SK-N-MC (cell line): ENCODE data around the gene TMEM270.

Source experiments
- DNase-seq: peaks from one replicate; pipeline ENCODE4 v3.0.0-alpha.2; 2011; ENCODE audit warnings: low read depth, low spot score
- H3K27ac ChIP-seq: fragments of 200-600 bp; sonication (generic); 2 replicates; pipeline ENCODE4 v1.5.1; 2016; ENCODE audit warnings: mixed run types
- H3K36me3 ChIP-seq: fragments of 200-600 bp; sonication (generic); 2 replicates; pipeline ENCODE4 v1.6.1; 2017; ENCODE audit warnings: antibody characterized with exemption, low read length, mixed read lengths; ENCODE audit not compliant: insufficient read depth
- H3K4me3 ChIP-seq: fragments of 200-600 bp; sonication (generic); 2 replicates; pipeline ENCODE4 v1.5.1; 2016
- H3K9ac ChIP-seq: fragments of 200-600 bp; sonication (generic); 2 replicates; pipeline ENCODE4 v1.8.0; 2017; ENCODE audit warnings: mixed run types, mixed read lengths; ENCODE audit not compliant: insufficient read length
- H3K9me3 ChIP-seq: fragments of 200-600 bp; sonication (generic); 2 replicates; pipeline ENCODE4 v1.6.1; 2017; ENCODE audit warnings: low read depth, mild to moderate bottlenecking, antibody characterized with exemption, low read length, moderate library complexity, mixed read lengths
- EZH2 ChIP-seq: fragments of 200-600 bp; sonication (generic); IDR thresholded peaks from one replicate; pipeline ENCODE4 v1.6.1; 2017; ENCODE audit warnings: antibody characterized with exemption
- FOXP2 ChIP-seq: optimal IDR thresholded peaks from 2 replicates; pipeline ENCODE3; 2011; ENCODE audit warnings: mild to moderate bottlenecking, moderate library complexity; ENCODE audit not compliant: insufficient read depth; ENCODE audit errors: extremely low read length, control extremely low read depth
- POLR2AphosphoS5 ChIP-seq: IDR thresholded peaks from 2 replicates; pipeline ENCODE4 v1.6.1; 2012; ENCODE audit warnings: mild to moderate bottlenecking, low read depth, low read length, borderline replicate concordance

TMEM270 gene

GRCh38 chr7:73865738-73866445 lies 4.9 kb downstream of the TMEM270 start:
- H3K27ac ChIP-seq, result no peak overlapping the region
- H3K9ac ChIP-seq, result no peak overlapping the region
- no peak for DNase-seq

DNA sequence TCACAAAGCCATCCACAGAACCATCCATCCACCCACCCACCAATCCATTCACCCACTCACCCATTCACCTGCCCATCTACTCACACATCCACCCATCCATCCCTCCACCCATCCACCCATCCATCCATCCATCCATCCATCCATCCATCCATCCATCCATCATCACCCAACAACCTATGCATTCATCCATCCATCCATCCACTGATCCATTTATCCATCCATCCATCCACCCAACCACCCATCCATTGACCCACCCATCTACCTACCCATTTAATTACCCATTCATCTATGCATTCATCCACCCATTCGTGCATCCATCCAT lies 5.4 kb downstream of the TMEM270 start:
- Histone ChIP-seq H3K4me3 (no peak overlapping the region), H3K9ac (no peak overlapping the region), H3K27ac (no peak overlapping the region), H3K36me3 (no peaks in the 10 kb centered on the region), H3K9me3 (no peaks in the 10 kb centered on the region)
- DNase-seq, result no peak
- TF ChIP-seq POLR2AphosphoS5, result no peak
- no peak for TF ChIP-seq EZH2
- no peak for TF ChIP-seq FOXP2

More at GRCh38 chr7:73865738-73866445, 4.9 kb downstream of the TMEM270 start:
- TF ChIP-seq POLR2AphosphoS5, result no peak
- no peak for TF ChIP-seq FOXP2
- TF ChIP-seq EZH2, result no peak
- H3K4me3 ChIP-seq, result no peak overlapping the region
- H3K9me3 ChIP-seq, result no peaks in the 10 kb centered on the region
- no peaks in the 10 kb centered on the region for H3K36me3 ChIP-seq

DNA sequence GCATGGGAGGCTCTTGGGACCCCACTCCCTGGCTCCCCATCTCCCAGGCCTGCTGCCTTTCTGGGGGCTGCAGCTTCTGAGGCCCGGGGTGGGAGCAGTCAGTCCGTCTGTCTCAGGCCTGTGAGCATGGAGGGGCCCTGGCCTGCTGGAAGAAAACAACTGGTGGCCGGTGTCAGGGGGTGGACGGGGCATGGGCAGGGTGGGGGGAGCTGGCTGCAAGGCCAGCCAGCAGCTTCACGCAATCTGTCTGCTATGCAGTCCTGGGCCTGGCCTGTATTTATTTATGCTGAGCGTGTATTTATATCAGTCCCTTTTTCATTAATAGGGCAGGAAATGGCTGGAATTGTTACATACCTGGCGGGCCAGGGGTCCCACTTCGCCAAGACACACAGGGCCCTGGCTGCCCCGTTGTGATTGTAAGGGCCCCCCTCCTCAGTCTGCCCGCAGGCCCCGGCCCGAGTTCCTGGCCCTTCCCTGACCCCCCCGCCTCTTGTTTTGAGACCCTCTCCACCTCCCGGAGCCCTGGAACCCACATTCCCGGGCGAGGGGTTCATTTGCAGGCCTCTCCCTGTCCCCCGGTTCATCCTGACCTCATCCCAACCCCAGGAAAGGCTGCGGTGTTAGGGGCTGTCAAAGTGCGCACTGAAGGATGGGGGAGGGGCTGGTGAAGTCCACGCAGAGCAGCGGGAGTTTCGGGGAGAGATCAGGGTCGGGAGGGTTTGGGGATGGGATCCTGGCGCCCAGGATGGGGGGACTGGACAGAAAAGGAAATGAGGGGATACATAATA lies 8.2 kb downstream of the TMEM270 start:
- H3K27ac ChIP-seq, result no peak overlapping the region
- TF ChIP-seq FOXP2, result no peak
- no peak for TF ChIP-seq EZH2
- TF ChIP-seq POLR2AphosphoS5, result no peak
- H3K9me3 ChIP-seq, result no peaks in the 10 kb centered on the region
- no peak for DNase-seq
- no peak overlapping the region for H3K9ac ChIP-seq
- H3K4me3 ChIP-seq, result no peak overlapping the region
- H3K36me3 ChIP-seq, result no peaks in the 10 kb centered on the region

GRCh38 chr7:73870041-73870492 lies 9.1 kb downstream of the TMEM270 start:
- H3K36me3 ChIP-seq, result no peaks in the 10 kb centered on the region
- no peak overlapping the region for H3K4me3 ChIP-seq
- no peak for TF ChIP-seq FOXP2
- no peak for DNase-seq
- no peaks in the 10 kb centered on the region for H3K9me3 ChIP-seq
- no peak overlapping the region for H3K9ac ChIP-seq
- H3K27ac ChIP-seq, result no peak overlapping the region

DNA sequence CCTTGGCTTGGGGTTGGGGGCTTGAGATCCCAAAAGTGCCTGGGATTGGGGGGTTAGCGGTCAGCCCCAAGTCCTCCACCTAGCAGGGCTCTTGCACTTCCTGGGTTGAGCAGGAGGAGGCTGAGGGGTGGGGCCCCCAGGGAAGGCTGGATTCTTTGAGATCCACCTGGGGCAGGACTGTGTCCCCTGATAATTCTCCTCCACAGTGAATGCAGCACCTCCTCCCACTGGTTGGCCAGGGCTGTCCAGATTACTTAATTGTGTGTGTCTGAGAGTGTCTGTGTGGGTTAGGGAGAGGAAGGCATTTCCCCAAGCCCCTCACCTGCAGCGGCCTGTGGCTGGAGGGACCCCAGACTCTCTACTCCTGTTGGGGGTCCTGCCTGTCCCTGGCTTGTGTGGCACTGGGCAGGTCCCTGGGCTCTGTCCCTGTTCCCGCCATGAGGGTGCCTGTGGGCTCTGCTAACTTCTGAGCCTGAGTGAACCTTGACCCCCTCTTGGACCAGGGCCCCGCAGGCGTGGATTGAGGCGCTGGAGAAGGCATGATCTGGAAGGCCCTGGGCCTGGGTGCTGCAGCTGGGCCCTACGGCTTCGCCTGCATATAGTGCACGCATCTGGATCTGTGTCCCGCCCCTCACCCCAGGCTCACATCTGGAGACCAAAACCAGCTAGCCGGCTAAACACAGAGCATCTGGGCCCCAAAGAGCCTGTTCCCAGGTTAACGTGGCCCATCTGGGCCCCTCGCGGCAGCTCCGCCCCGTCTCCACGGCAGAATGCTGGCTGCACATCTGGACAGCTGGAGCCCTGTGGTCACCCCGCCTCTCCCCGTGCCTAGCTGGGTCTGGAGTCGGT lies 10.4 kb downstream of the TMEM270 start:
- DNase-seq, result no peak
- TF ChIP-seq FOXP2, result no peak
- TF ChIP-seq EZH2, result no peak
- TF ChIP-seq POLR2AphosphoS5, result no peak
- no peaks in the 10 kb centered on the region for H3K36me3 ChIP-seq
- H3K9me3 ChIP-seq, result no peaks in the 10 kb centered on the region
- H3K9ac ChIP-seq, result no peak overlapping the region
- no peak overlapping the region for H3K27ac ChIP-seq
- H3K4me3 ChIP-seq, result no peak overlapping the region

GRCh38 chr7:73872056-73872908 lies 11.3 kb downstream of the TMEM270 start:
- H3K9ac ChIP-seq, result no peak overlapping the region

GRCh38 chr7:73876361-73876760 lies 15.4 kb downstream of the TMEM270 start:
- DNase-seq, result no peak
- H3K9ac ChIP-seq, result no peak overlapping the region
- no peaks in the 10 kb centered on the region for H3K36me3 ChIP-seq
- no peak overlapping the region for H3K4me3 ChIP-seq
- no peak for TF ChIP-seq POLR2AphosphoS5
- H3K27ac ChIP-seq, result no peak overlapping the region
- H3K9me3 ChIP-seq, result no peaks in the 10 kb centered on the region

More at GRCh38 chr7:73872056-73872908, 11.3 kb downstream of the TMEM270 start:
- Histone ChIP-seq H3K9me3 (no peaks in the 10 kb centered on the region), H3K36me3 (no peaks in the 10 kb centered on the region), H3K4me3 (no peak overlapping the region), H3K27ac (no peak overlapping the region)
- no peak for DNase-seq
- TF ChIP-seq FOXP2, result no peak
- TF ChIP-seq POLR2AphosphoS5, result no peak
- TF ChIP-seq EZH2, result no peak

DNA sequence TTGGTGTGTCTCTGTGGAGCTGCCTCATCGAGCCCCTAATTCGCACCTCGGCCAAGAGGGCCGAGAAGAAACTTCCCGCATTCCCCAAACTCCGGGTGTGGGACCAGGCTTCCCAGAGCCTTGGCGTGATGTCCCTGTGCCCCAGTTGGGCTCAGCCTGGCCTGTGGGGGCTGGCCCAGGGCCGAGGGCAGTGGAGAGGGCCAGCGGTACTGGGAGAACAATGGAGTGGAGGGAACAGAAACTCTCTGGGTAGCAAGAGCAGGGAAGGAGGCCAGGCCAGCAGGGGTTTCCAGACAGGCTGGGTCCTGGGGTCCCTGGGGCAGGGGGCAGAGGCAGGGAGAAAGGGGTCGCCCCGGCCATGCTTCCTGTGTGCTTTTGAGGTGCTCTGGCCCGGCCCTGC lies 16.0 kb downstream of the TMEM270 start:
- H3K9me3 ChIP-seq, result no peaks in the 10 kb centered on the region
- no peak for TF ChIP-seq POLR2AphosphoS5
- TF ChIP-seq FOXP2, result no peak
- no peak for TF ChIP-seq EZH2

More for the DNA sequence above, 16.0 kb downstream of the TMEM270 start:
- H3K4me3 ChIP-seq, result no peak overlapping the region
- no peak for DNase-seq
- no peak overlapping the region for H3K27ac ChIP-seq
- H3K9ac ChIP-seq, result no peak overlapping the region
- H3K36me3 ChIP-seq, result no peaks in the 10 kb centered on the region
